ENCODE measurements around the gene PTTG2.

DNA sequence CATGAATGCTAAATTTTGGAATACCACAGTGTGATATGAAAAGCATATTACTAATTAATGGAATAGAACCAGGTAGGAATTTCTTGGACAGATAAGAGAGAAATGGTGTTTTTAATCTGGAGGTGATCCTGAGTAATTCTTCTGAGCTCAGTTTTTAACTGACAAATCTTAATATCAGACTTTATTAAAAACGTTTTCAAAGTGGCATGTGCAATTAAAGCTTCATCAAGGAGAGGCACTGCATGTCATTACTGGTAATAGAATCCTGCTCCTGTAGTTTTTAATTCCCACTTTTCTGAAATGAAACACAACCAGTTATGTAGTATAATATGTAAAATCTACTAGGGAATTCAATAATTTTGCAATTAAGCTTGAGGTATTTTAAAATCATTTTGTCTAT, 7.0 kb upstream of the PTTG2 start:
- TF ChIP-seq YY1 (IDR thresholded peaks at IDR 0.05; ENCODE audit: low read depth) (no peak), FOXM1 (IDR thresholded peaks at IDR 0.05; ENCODE audit: borderline replicate concordance, low read depth) (no peak), EP300 (IDR thresholded peaks at IDR 0.05; ENCODE audit: borderline replicate concordance) (no peak), CREB1 (IDR thresholded peaks at IDR 0.05; ENCODE audit: low read depth) (no peak), RAD21 (IDR thresholded peaks at IDR 0.05; ENCODE audit: low read depth) (no peak), TEAD4 (IDR thresholded peaks at IDR 0.05) (no peak), CEBPB (IDR thresholded peaks at IDR 0.05) (no peak)
- TF ChIP-seq, protein P1, sequence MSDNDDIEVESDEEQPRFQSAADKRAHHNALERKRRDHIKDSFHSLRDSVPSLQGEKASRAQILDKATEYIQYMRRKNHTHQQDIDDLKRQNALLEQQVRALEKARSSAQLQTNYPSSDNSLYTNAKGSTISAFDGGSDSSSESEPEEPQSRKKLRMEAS (IDR thresholded peaks at IDR 0.05): no peak
- TF ChIP-seq, protein P2, sequence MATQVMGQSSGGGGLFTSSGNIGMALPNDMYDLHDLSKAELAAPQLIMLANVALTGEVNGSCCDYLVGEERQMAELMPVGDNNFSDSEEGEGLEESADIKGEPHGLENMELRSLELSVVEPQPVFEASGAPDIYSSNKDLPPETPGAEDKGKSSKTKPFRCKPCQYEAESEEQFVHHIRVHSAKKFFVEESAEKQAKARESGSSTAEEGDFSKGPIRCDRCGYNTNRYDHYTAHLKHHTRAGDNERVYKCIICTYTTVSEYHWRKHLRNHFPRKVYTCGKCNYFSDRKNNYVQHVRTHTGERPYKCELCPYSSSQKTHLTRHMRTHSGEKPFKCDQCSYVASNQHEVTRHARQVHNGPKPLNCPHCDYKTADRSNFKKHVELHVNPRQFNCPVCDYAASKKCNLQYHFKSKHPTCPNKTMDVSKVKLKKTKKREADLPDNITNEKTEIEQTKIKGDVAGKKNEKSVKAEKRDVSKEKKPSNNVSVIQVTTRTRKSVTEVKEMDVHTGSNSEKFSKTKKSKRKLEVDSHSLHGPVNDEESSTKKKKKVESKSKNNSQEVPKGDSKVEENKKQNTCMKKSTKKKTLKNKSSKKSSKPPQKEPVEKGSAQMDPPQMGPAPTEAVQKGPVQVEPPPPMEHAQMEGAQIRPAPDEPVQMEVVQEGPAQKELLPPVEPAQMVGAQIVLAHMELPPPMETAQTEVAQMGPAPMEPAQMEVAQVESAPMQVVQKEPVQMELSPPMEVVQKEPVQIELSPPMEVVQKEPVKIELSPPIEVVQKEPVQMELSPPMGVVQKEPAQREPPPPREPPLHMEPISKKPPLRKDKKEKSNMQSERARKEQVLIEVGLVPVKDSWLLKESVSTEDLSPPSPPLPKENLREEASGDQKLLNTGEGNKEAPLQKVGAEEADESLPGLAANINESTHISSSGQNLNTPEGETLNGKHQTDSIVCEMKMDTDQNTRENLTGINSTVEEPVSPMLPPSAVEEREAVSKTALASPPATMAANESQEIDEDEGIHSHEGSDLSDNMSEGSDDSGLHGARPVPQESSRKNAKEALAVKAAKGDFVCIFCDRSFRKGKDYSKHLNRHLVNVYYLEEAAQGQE (IDR thresholded peaks at IDR 0.05; ENCODE audit: low read depth): no peak
